Measurements from ENCODE around the gene COPS2. TPM values are rescaled to one million over a fixed set of nuclear protein-coding genes. Genes with fewer than 3 reads are reported as not detected.

COPS2 gene
- total RNA-seq, 1 donor: 85.9 TPM

DNA sequence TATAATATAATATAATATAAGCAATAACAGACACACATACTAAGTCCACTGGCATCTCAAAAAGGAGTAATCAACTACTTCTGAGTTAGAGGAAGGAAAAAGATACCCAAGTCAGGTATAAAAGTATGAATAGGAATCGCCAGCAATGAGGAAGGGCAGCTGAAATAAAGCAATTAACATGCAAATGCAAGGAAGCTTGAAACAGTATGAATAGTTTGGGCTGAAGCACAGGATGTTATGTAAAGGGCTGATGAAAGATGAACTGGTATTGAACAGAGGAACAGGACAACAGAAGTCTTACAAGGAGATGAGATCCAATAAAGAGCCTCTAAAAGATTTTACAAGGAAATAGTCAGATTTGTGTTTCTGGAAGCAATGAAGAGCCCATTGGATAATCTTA lies 7.1 kb downstream of the COPS2 start:
- no peak overlapping the region for H3K4me3 ChIP-seq (ENCODE audit: low read depth, low read length)
- TF ChIP-seq, protein P1, sequence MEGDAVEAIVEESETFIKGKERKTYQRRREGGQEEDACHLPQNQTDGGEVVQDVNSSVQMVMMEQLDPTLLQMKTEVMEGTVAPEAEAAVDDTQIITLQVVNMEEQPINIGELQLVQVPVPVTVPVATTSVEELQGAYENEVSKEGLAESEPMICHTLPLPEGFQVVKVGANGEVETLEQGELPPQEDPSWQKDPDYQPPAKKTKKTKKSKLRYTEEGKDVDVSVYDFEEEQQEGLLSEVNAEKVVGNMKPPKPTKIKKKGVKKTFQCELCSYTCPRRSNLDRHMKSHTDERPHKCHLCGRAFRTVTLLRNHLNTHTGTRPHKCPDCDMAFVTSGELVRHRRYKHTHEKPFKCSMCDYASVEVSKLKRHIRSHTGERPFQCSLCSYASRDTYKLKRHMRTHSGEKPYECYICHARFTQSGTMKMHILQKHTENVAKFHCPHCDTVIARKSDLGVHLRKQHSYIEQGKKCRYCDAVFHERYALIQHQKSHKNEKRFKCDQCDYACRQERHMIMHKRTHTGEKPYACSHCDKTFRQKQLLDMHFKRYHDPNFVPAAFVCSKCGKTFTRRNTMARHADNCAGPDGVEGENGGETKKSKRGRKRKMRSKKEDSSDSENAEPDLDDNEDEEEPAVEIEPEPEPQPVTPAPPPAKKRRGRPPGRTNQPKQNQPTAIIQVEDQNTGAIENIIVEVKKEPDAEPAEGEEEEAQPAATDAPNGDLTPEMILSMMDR (IDR thresholded peaks at IDR 0.05; ENCODE audit: insufficient read depth, low read depth, low read length): no peak
- DNase-seq (ENCODE audit: low read depth): no peak

DNA sequence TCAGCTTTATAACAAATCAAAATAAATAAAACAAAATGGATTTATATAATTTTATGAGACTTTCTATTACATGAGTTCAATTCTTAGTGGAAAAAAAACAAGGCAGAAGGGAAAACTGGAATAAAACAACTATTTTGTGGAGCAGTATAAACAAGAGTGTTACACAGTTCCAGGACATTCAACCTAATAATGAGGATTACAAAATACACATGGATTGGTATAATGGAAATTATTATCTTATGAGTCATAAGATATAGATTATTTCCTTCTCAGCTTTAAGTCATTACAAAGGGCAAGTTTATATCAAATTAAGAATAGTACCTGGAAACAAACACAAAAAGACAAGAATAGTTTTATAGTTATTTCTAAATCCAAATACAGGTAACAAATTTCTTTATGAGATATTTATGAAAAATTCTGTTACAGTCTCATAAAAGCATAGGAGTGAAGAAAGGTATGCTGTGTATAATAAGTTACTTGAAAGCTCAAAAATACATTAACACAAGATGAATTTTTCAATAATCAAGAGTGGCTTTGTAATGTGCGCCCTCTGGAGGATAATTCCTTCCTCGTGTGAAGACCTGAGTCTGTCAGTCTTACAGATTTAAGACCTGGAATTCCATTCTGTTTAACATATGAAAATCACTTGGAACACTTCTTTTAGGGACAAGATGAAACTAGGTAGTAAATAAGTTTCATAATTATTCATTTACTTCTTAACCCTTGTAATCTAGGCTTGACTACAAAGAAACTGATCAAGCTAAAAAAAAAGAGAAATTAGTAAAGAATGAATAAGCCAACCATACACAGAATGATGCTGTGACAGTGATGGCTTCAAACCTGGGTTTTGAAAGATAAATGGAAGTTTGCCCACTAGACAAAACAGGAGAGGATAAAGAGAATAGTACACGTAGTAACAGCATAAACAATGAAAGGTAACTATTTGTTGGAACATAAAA lies 9.5 kb downstream of the COPS2 start:
- TF ChIP-seq, protein P1 (IDR thresholded peaks at IDR 0.05; ENCODE audit: insufficient read depth, low read depth, low read length): peak; percentile 71
- DNase-seq (ENCODE audit: low read depth): peak; percentile 68
- H3K4me3 ChIP-seq (ENCODE audit: low read depth, low read length): no peak overlapping the region

DNA sequence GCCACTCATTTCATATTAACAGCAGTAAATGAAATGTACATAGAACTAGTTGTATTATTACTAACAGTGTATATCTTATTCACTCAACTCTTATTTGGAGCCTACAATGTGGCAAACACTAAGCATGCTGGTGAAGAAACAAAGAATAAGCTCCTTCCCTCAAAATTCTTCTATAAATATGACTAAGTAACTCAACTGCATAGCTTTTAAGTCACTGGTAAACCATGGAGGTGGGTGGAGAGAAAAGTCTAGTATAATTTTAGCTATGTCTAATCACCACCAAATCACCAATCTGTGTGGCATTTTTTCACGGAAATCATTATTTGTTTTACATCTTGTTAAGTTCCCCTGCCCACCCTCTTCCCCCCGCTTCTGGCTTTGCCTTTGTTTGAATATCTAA lies 17.5 kb downstream of the COPS2 start:
- no peak overlapping the region for H3K4me3 ChIP-seq (ENCODE audit: low read depth, low read length)
- TF ChIP-seq, protein P1 (IDR thresholded peaks at IDR 0.05; ENCODE audit: insufficient read depth, low read depth, low read length): no peak
- DNase-seq (ENCODE audit: low read depth): no peak

DNA sequence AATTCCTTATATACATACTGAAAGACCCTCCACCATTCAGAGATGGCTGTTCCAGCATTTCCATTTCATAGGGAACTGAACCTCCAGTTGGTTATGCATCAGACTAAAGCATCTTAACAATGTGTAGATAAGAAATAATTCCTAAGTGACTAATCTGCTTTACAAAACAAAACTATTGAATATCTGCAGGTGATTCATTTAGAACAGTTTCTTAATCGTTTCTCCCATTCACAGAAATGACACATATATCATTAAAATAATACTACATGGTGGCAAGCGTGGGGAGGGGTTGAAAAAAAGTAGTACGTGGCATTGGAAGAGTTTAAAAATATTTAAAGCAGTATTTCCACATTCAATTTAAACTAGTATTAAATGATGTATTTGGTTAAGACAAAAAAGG lies 19.5 kb downstream of the COPS2 start:
- H3K4me3 ChIP-seq (ENCODE audit: low read depth, low read length): no peak overlapping the region
- TF ChIP-seq, protein P1 (IDR thresholded peaks at IDR 0.05; ENCODE audit: insufficient read depth, low read depth, low read length): no peak
- peak; percentile 56 for DNase-seq (ENCODE audit: low read depth)

DNA sequence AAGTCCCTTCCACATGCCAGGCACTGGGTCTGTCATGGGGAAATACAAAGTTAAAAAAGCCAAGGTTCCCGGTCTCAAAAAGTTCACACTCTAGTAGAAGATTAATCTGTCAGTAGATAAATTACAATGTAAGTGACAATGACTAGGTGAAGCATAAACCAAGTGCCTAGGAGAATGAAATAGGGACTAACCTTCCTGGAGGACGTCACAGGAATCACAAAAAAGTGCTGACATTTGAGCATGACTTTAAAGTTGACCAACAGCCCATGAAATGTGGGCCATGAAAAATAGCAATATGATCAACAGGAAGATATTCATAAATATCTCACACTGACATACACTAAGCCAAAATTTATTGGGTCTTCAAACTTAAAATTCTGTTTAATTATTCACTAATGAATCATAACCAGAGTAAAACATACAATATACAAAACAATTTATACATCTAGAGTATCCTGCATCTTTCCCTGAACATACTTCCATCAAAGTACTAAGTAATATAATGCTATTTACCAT lies 20.0 kb downstream of the COPS2 start:
- no peak for DNase-seq (ENCODE audit: low read depth)
- H3K4me3 ChIP-seq (ENCODE audit: low read depth, low read length): no peak overlapping the region
- TF ChIP-seq, protein P1 (IDR thresholded peaks at IDR 0.05; ENCODE audit: insufficient read depth, low read depth, low read length): no peak

DNA sequence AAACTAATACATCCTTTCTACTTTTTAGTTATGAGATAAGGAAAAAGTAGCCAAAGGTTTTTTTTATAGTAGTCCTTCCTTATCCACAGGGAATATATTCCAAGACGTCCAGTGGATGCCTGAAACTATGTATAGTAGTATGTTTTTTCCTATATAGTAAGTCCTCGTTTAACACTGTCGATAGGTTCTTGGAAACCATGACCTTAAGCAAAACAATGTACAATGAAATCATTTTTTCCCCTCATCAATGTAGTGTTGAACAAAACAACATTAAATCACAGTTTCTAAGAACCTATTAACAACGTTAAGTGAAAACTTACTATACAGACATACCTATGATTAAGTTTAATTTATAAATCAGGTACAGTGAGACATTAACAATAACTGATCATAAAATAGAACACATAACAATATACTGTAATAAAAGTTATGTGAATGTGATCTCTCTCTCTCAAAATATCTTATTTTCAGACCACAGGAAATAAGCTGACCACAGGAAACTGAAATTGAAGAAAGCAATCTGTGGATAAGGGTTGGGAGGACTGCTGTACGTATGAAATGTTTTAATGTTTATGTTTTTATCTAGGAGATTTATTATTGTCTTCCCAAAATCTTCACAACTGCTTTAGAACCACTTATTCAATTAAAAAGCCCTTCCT lies 20.6 kb downstream of the COPS2 start:
- DNase-seq (ENCODE audit: low read depth): peak; percentile 63
- TF ChIP-seq, protein P1 (IDR thresholded peaks at IDR 0.05; ENCODE audit: insufficient read depth, low read depth, low read length): no peak
- H3K4me3 ChIP-seq (ENCODE audit: low read depth, low read length): no peak overlapping the region

All from fibroblast of villous mesenchyme (primary cell).